Germinal center (tissue), 1 donor: ENCODE results near the gene CASK.

Experiments
- DNase-seq: peaks from one replicate; pipeline ENCODE4 v3.0.0; 2012; ENCODE audit warnings: mixed read lengths, low spot score

The CASK gene

GRCh38 chrX:41923211-41923977 is at the start of gene CASK:
Gene CASK, minus strand, starts transcription at chrX:41923554. Its CDS starts 566 bp downstream, at chrX:41922988.
- peak; percentile 86 for DNase-seq

- no peak for DNase-seq
Measured at GRCh38 chrX:41971346-41971745, 48.0 kb upstream of the CASK start.

- DNase-seq: no peak
Measured at GRCh38 chrX:41970419-41970818, 47.1 kb upstream of the CASK start.

GRCh38 chrX:41963348-41963747 is 40.0 kb upstream of the CASK start:
- DNase-seq: no peak

- DNase-seq: no peak
Measured at GRCh38 chrX:41960142-41960541, 36.8 kb upstream of the CASK start.

- no peak for DNase-seq
Measured at GRCh38 chrX:41958861-41959260, 35.5 kb upstream of the CASK start.

- no peak for DNase-seq
Measured at GRCh38 chrX:41956027-41956426, 32.7 kb upstream of the CASK start.

GRCh38 chrX:41952102-41952501 is 28.7 kb upstream of the CASK start:
- DNase-seq: no peak

GRCh38 chrX:41946989-41947612 is 23.7 kb upstream of the CASK start:
- DNase-seq: no peak

GRCh38 chrX:41946235-41946634 is 22.9 kb upstream of the CASK start:
- DNase-seq: no peak

- no peak for DNase-seq
Measured at GRCh38 chrX:41935832-41936231, 12.5 kb upstream of the CASK start.

GRCh38 chrX:41933546-41933945 is 10.2 kb upstream of the CASK start:
- no peak for DNase-seq

- DNase-seq: no peak
Measured at GRCh38 chrX:41932885-41933284, 9.5 kb upstream of the CASK start.

GRCh38 chrX:41931591-41931990 is 8.2 kb upstream of the CASK start:
- DNase-seq: no peak

- DNase-seq: peak; percentile 20
Measured at GRCh38 chrX:41923978-41924683, 777 bp upstream of the CASK start.

GRCh38 chrX:41922431-41923151 is 763 bp downstream of the CASK start:
- peak; percentile 9 for DNase-seq

GRCh38 chrX:41921492-41922430 is 1.6 kb downstream of the CASK start:
- DNase-seq: no peak

GRCh38 chrX:41919870-41920269 is 3.5 kb downstream of the CASK start:
- no peak for DNase-seq

GRCh38 chrX:41917517-41917916 is 5.8 kb downstream of the CASK start:
- DNase-seq: no peak

- no peak for DNase-seq
Measured at GRCh38 chrX:41913476-41913875, 9.9 kb downstream of the CASK start.

GRCh38 chrX:41912923-41913322 is 10.4 kb downstream of the CASK start:
- DNase-seq: no peak
